DOHH2 (cell line): Measurements from ENCODE around the gene KRTAP1-3.
"Not testable (repeated sequence)": the region's sequence is repeated elsewhere in the genome, so short reads cannot be mapped to it uniquely, and the experiment has no call there.

ENCODE experiments used
- H3F3A ChIP-seq: fragments of 200-600 bp; sonication (generic), shearing (Covaris generic); 2 replicates; pipeline ENCODE4 v1.6.0; 2016; ENCODE audit warnings: antibody characterized with exemption, mild to moderate bottlenecking; ENCODE audit not compliant: control insufficient read depth, insufficient read depth
- H3K27ac ChIP-seq: fragments of 200-600 bp; sonication (generic); 2 replicates; pipeline ENCODE4 v1.5.1; 2014; ENCODE audit warnings: low read depth, mild to moderate bottlenecking, low read length, moderate library complexity
- H3K27me3 ChIP-seq: fragments of 200-600 bp; sonication (generic); 2 replicates; pipeline ENCODE4 v1.6.1; 2014; ENCODE audit warnings: mild to moderate bottlenecking, low read length, mixed read lengths; ENCODE audit not compliant: control insufficient read depth
- H3K36me3 ChIP-seq: fragments of 200-600 bp; sonication (generic); 2 replicates; pipeline ENCODE4 v1.6.1; 2014; ENCODE audit warnings: mild to moderate bottlenecking, low read length, moderate library complexity, mixed read lengths; ENCODE audit not compliant: control insufficient read depth
- H3K4me1 ChIP-seq: fragments of 200-600 bp; sonication (generic); 2 replicates; pipeline ENCODE4 v1.6.1; 2014; ENCODE audit warnings: mild to moderate bottlenecking, low read length, mixed read lengths; ENCODE audit not compliant: control insufficient read depth
- H3K4me2 ChIP-seq: fragments of 200-600 bp; sonication (generic); 2 replicates; pipeline ENCODE4 v1.6.0; 2014; ENCODE audit warnings: mild to moderate bottlenecking, low read length, moderate library complexity
- H3K4me3 ChIP-seq: fragments of 200-600 bp; sonication (generic); 2 replicates; pipeline ENCODE4 v1.5.1; 2014; ENCODE audit warnings: mild to moderate bottlenecking, low read length, mixed read lengths
- H3K79me2 ChIP-seq: fragments of 200-600 bp; sonication (generic); 2 replicates; pipeline ENCODE4 v1.6.1; 2014; ENCODE audit warnings: mild to moderate bottlenecking, low read length, mixed read lengths; ENCODE audit not compliant: control insufficient read depth
- H3K9me2 ChIP-seq: fragments of 200-600 bp; sonication (generic); replicated peaks from 2 replicates; pipeline ENCODE4 v1.6.1; 2014; ENCODE audit warnings: mild to moderate bottlenecking, low read length, mixed read lengths; ENCODE audit not compliant: control insufficient read depth
- H3K9me3 ChIP-seq: fragments of 200-600 bp; sonication (generic); 2 replicates; pipeline ENCODE4 v1.6.1; 2014; ENCODE audit warnings: antibody characterized with exemption, low read length, mixed read lengths; ENCODE audit not compliant: control insufficient read depth, insufficient read depth
- H4K20me1 ChIP-seq: fragments of 200-600 bp; sonication (generic); 2 replicates; pipeline ENCODE4 v1.6.0; 2014; ENCODE audit warnings: low read depth, mild to moderate bottlenecking, antibody characterized with exemption, low read length, moderate library complexity; ENCODE audit not compliant: control insufficient read depth, insufficient read depth
- CTCF ChIP-seq: fragments of 200-600 bp; sonication (generic); IDR thresholded peaks from one replicate; pipeline ENCODE4 v1.5.1; 2014; ENCODE audit warnings: antibody characterized with exemption, mild to moderate bottlenecking, low read depth, low read length; ENCODE audit not compliant: poor library complexity, severe bottlenecking
- EZH2phosphoT487 ChIP-seq: fragments of 200-600 bp; sonication (generic); IDR thresholded peaks from 2 replicates; pipeline ENCODE4 v1.6.1; 2017; ENCODE audit warnings: borderline replicate concordance, mild to moderate bottlenecking, antibody characterized with exemption, low read length, moderate library complexity, mixed read lengths

KRTAP1-3 gene

DNA sequence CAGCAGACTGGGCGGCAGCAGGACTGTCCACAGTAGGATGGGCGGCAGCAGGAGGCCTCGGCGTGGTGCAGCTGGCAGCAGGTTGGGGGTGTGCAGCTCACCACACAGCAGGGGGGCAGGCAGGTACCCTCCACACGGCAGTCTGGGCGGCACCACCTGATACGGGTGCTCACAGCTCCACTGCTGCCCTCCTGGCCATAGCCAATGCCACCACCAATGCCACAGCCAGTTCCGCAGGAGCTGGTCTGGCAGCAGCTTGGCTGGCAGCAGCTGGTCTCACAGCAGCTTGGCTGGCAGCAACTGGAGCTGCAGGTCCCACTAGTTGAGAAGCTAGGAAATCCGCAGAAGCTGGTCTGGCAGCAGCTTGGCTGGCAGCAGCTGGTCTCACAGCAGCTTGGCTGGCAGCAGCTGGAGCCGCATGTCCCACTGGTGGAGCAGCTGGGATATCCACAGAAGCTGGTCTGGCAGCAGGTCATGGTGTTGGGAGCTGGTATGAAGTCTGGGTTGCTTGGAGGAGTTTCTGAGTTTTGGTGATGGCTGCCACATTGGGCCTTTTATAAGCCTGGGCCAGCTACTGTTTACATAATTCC is at the start of gene KRTAP1-3:
KRTAP1-3 (minus strand) TSS at position 529 of the 590 bp plus-strand sequence; CDS start at position 476, 53 bp downstream.
- not testable (repeated sequence) for H3K27ac ChIP-seq, H3K36me3 ChIP-seq, H3F3A ChIP-seq, H3K79me2 ChIP-seq, H3K27me3 ChIP-seq, H3K9me2 ChIP-seq, H3K4me2 ChIP-seq, H3K4me1 ChIP-seq, H3K9me3 ChIP-seq, H3K4me3 ChIP-seq, H4K20me1 ChIP-seq

GRCh38 chr17:41084100-41084856 is 49.6 kb upstream of the KRTAP1-3 start, which contains the start of gene KRTAP4-7:
Gene KRTAP4-7 (plus strand): TSS chr17:41084150. CDS start chr17:41084207, 57 bp downstream.
- not testable (repeated sequence) for H3K36me3 ChIP-seq, H3F3A ChIP-seq, H3K9me2 ChIP-seq, H4K20me1 ChIP-seq, H3K79me2 ChIP-seq, H3K9me3 ChIP-seq, H3K27ac ChIP-seq, H3K4me2 ChIP-seq, H3K27me3 ChIP-seq, H3K4me1 ChIP-seq, H3K4me3 ChIP-seq

GRCh38 chr17:41083427-41083826 is 48.8 kb upstream of the KRTAP1-3 start:
- H3K27ac ChIP-seq, H3K9me2 ChIP-seq, H4K20me1 ChIP-seq, H3K4me3 ChIP-seq, H3K4me1 ChIP-seq, H3K36me3 ChIP-seq, H3K9me3 ChIP-seq, H3K79me2 ChIP-seq, H3F3A ChIP-seq, H3K4me2 ChIP-seq, H3K27me3 ChIP-seq: not testable (repeated sequence)

GRCh38 chr17:41082626-41083025 is 48.0 kb upstream of the KRTAP1-3 start:
- H3K4me3 ChIP-seq = no peak overlapping the region
- no peaks in the 10 kb centered on the region for H3F3A ChIP-seq
- H4K20me1 ChIP-seq = no peaks in the 10 kb centered on the region
- H3K4me1 ChIP-seq = no peaks in the 10 kb centered on the region
- no peaks in the 10 kb centered on the region for H3K79me2 ChIP-seq
- no peaks in the 10 kb centered on the region for H3K9me3 ChIP-seq
- no peaks in the 10 kb centered on the region for H3K9me2 ChIP-seq
- H3K4me2 ChIP-seq = no peak overlapping the region
- H3K36me3 ChIP-seq = no peaks in the 10 kb centered on the region
- no peak overlapping the region for H3K27ac ChIP-seq
- TF ChIP-seq CTCF = no peak
- TF ChIP-seq EZH2phosphoT487 = no peak
- H3K27me3 ChIP-seq = no peaks in the 10 kb centered on the region

GRCh38 chr17:41076788-41077187 is 42.1 kb upstream of the KRTAP1-3 start:
- no peaks in the 10 kb centered on the region for H3K79me2 ChIP-seq
- H3K27ac ChIP-seq = no peak overlapping the region
- no peaks in the 10 kb centered on the region for H3K9me2 ChIP-seq
- no peak for TF ChIP-seq CTCF
- TF ChIP-seq EZH2phosphoT487 = no peak
- H3K9me3 ChIP-seq = no peaks in the 10 kb centered on the region
- no peaks in the 10 kb centered on the region for H4K20me1 ChIP-seq
- no peak overlapping the region for H3K4me3 ChIP-seq
- no peaks in the 10 kb centered on the region for H3K36me3 ChIP-seq
- H3K4me1 ChIP-seq = no peaks in the 10 kb centered on the region
- H3K27me3 ChIP-seq = peaks cover 5% of the 10 kb centered on the region; the same call in 1 of the 2 replicates
- H3F3A ChIP-seq = no peaks in the 10 kb centered on the region
- no peak overlapping the region for H3K4me2 ChIP-seq
